Peyer's patch (tissue), 4 donors: ENCODE results near the gene GABBR2. TPM values are rescaled to one million over a fixed set of nuclear protein-coding genes. Genes with fewer than 3 reads are reported as not detected.
A peak's percentile ranks its signal among the peaks of the same experiment; 100 is the strongest.
"Not testable (repeated sequence)": the region's sequence is repeated elsewhere in the genome, so short reads cannot be mapped to it uniquely, and the experiment has no call there.

Source experiments
- DNase-seq, 3 donors: peaks; one replicate each; pipeline ENCODE4 v3.0.0-alpha.2; 2017 to 2019
- H3K27ac ChIP-seq, 4 donors: fragments of 200-600 bp; sonication (generic); one replicate each; pipeline ENCODE4 v1.5.1; 2016 to 2019
- H3K27me3 ChIP-seq, 2 donors: fragments of 200-600 bp; sonication (generic); one replicate each; pipeline ENCODE4 v1.5.1; 2019
- H3K36me3 ChIP-seq, 3 donors: fragments of 200-600 bp; sonication (generic); one replicate each; pipeline ENCODE4 v1.5.1; 2016 to 2019
- H3K4me1 ChIP-seq, 4 donors: fragments of 200-600 bp; sonication (generic); one replicate each; pipeline ENCODE4 v1.5.1; 2016 to 2019
- H3K4me3 ChIP-seq, 4 donors: fragments of 200-600 bp; sonication (generic); 1 replicate in 3 of 4; 2 replicates in 1 of 4; pipeline ENCODE4 v1.5.1; 2016 to 2019; ENCODE audit warnings: mild to moderate bottlenecking in 1 of 4
- H3K9me3 ChIP-seq, 4 donors: fragments of 200-600 bp; sonication (generic); one replicate each; pipeline ENCODE4 v1.5.1; 2016 to 2019; ENCODE audit warnings: mild to moderate bottlenecking in 1 of 4
- CTCF ChIP-seq, 6 experiments: fragments of 450-650 bp in 4 of 6; fragments of 200-600 bp in 2 of 6; sonication (generic) in 1 of 6; IDR thresholded peaks; one replicate each; pipeline ENCODE4 v1.5.1; 2017 to 2019; ENCODE audit warnings: antibody characterized with exemption in 6 of 6, mild to moderate bottlenecking in 3 of 6, moderate library complexity in 1 of 6
- POLR2A ChIP-seq, 2 donors: fragments of 450-650 bp; IDR thresholded peaks; one replicate each; pipeline ENCODE4 v1.5.1; 2017; ENCODE audit warnings: antibody characterized with exemption in 2 of 2, mild to moderate bottlenecking in 2 of 2, moderate library complexity in 2 of 2
- total RNA-seq, 4 donors: library from RNA; depleted of rRNA; stranded (reverse); fragments of >200 nt; gene quantifications; one replicate each; pipeline ENCODE4 v1.1.0, GENCODE V29; 2016

Gene GABBR2
- total RNA-seq, 4 donors from 2014 or later, result not detected

GRCh38 chr9:98289614-98290201 is 419.0 kb downstream of the GABBR2 start:
- Histone ChIP-seq H3K27ac (no peak overlapping the region), H3K4me1 (no peaks in the 10 kb centered on the region), H3K9me3 (no peaks in the 10 kb centered on the region), H3K27me3 (no peaks in the 10 kb centered on the region), H3K36me3 (no peaks in the 10 kb centered on the region), H3K4me3 (no peak overlapping the region)
- no peak for DNase-seq
- no peak for TF ChIP-seq CTCF (IDR thresholded peaks at IDR 0.05)
- no peak for TF ChIP-seq POLR2A (IDR thresholded peaks at IDR 0.05)

GRCh38 chr9:98288881-98289280 is 419.9 kb downstream of the GABBR2 start:
- no peaks in the 10 kb centered on the region for H3K36me3 ChIP-seq
- peak in 2 of 3 donors; percentile 74 to 81 for DNase-seq
- TF ChIP-seq POLR2A (IDR thresholded peaks at IDR 0.05) (no peak), CTCF (IDR thresholded peaks at IDR 0.05) (no peak)
- no peaks in the 10 kb centered on the region for H3K27me3 ChIP-seq
- H3K4me3 ChIP-seq, result no peak overlapping the region
- no peaks in the 10 kb centered on the region for H3K9me3 ChIP-seq
- H3K4me1 ChIP-seq, result no peaks in the 10 kb centered on the region
- peak overlapping the region in 1 of 4 donors; percentile 43 for H3K27ac ChIP-seq

DNA sequence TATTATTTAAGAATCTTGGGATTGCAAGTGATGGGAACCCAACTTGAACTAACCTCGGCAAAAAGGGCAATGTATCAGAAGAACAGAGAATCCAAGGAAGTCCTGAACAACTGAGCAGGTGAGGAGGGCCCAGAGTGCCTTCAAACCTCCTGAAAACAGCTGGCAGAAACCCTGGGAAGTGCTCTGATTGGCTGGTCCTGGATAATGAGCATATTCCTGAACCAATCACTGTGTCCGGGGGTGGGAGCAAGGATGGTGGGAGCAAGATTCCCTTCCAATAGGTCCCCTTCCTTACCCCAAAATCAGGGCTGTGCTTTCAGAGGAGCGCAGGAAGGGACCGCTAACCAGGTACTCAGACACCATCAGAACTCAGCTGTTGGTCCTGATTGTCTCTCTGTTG is 421.4 kb downstream of the GABBR2 start:
- Histone ChIP-seq H3K9me3 (no peaks in the 10 kb centered on the region), H3K4me3 (no peak overlapping the region), H3K27ac (no peak overlapping the region), H3K27me3 (no peaks in the 10 kb centered on the region), H3K4me1 (no peaks in the 10 kb centered on the region), H3K36me3 (no peaks in the 10 kb centered on the region)
- no peak for DNase-seq
- TF ChIP-seq POLR2A (IDR thresholded peaks at IDR 0.05) (no peak), CTCF (IDR thresholded peaks at IDR 0.05) (no peak)

DNA sequence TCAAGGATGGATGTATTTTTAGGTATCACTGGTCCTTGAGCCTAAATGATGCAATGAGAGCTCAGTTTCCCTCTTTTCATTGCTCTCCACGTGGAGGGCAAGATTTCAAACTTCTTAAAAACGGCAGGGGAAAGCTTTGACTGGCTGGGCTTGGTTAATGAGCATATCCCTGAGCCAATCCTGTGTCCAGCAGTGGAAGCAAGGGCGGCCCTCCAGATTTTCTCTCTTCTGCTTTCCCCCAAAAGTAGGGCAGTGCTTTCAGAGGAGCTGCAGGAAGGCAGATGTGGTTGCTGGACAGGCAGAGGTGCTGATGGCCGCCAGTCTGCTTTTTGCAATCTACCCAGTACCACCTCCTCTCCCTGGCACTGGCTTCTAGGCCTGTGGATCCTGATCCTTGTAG is 423.3 kb downstream of the GABBR2 start:
- Histone ChIP-seq H3K27me3 (no peaks in the 10 kb centered on the region), H3K9me3 (no peaks in the 10 kb centered on the region), H3K4me1 (no peaks in the 10 kb centered on the region), H3K27ac (no peak overlapping the region), H3K36me3 (no peaks in the 10 kb centered on the region), H3K4me3 (no peak overlapping the region)
- DNase-seq, result no peak
- no peak for TF ChIP-seq CTCF (IDR thresholded peaks at IDR 0.05)

- no peak overlapping the region for H3K4me3 ChIP-seq
- no peaks in the 10 kb centered on the region for H3K9me3 ChIP-seq
- H3K4me1 ChIP-seq, result no peaks in the 10 kb centered on the region
- H3K27ac ChIP-seq, result no peak overlapping the region
- TF ChIP-seq POLR2A (IDR thresholded peaks at IDR 0.05), result no peak
- no peak for TF ChIP-seq CTCF (IDR thresholded peaks at IDR 0.05)
- no peaks in the 10 kb centered on the region for H3K36me3 ChIP-seq
- no peak for DNase-seq
- no peaks in the 10 kb centered on the region for H3K27me3 ChIP-seq
Measured at GRCh38 chr9:98284754-98285153, 424.0 kb downstream of the GABBR2 start.

- not testable (repeated sequence) for H3K36me3 ChIP-seq, DNase-seq
Measured at GRCh38 chr9:98283143-98283542, 425.6 kb downstream of the GABBR2 start.

More at GRCh38 chr9:98283143-98283542, 425.6 kb downstream of the GABBR2 start:
- H3K4me1 ChIP-seq, H3K27me3 ChIP-seq, H3K4me3 ChIP-seq, H3K27ac ChIP-seq, H3K9me3 ChIP-seq: not testable (repeated sequence)
